Stimulated activated CD8-positive, alpha-beta memory T cell treated with anti-CD3 and anti-CD28 coated beads, Interleukin-15, amount 100 ng/mL, for 1 hour (primary cell): Measurements from ENCODE around the gene FGF8.

Source experiments
- DNase-seq: peaks from one replicate; pipeline ENCODE4 v3.0.0-alpha.2; 2020; ENCODE audit warnings: low read depth

Gene FGF8

DNA sequence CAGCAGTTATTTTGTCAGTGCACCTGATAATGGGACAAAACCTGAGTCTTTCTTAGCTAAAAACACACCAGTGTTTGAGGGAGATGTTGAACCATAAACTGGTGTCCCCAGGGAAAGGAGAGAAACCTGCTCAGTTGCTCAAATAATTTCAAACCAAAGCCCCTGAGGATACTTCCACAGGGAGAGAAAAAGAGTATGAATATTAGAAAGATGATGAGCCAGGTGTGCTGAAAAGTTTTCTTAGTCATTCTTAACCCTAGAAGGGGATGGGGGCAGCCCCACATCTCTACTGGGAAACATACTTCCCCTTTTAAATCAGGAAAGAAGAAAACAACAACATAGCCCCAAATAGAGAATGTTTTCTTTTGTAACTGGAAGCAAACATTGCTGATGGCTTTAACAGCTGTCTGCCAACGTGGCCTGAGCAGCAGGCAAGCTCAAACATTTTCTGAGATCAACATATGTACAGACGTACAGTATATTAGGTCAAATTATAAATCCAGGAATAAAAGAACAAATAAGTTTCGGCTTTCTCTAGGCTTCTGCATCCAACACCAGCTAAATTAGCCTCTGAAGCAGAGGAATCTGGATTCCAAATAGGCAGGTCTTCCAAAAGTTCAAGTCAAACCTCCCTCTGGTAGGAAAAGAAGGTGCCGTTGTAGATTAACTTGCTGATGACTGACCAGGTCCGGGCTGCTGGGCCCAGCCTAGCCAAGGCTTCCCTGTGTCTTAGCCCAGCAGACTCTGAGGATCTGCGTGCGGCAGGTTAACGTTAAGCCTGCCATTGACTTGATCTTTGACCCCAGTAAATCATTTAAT, 50.4 kb downstream of the FGF8 start:
- no peak for DNase-seq

DNA sequence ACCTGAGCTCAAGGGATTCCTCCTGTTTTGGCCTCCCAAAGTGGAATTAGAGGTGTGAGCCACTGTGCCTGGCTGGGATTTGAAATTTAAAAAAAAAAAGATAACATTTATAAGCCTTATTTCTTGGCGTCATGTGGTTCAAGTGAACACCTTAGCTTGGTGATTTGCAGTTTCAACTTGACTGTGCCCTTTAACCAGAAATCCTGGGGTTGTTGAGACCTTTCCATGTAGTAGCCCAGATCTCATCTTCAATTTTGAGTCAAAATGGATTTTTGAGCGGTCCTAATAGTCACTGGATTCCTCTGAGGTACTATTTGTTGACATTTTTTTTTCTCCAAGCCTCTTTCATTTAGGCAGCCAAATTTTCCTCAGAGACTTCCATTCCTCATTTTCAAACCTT, 51.5 kb downstream of the FGF8 start:
- no peak for DNase-seq

DNA sequence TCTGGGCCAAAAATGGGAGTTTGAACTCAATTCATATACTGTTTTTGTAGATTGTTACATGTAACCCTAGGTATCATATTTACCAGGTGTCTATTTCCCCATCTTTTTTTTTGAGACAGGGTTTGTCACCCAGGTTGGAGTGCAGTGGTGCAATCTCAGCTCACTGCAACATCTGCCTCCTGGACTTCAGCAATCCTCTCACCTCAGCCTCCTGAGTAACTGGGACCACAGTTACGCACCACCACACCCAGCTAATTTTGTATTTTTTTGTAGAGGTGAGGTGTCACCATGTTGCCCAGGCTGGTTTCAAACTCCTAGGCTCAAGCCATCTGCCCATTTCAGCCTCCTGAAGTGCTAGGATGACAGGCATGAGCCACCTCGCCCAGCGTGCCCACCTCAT, 52.7 kb downstream of the FGF8 start:
- DNase-seq: no peak

DNA sequence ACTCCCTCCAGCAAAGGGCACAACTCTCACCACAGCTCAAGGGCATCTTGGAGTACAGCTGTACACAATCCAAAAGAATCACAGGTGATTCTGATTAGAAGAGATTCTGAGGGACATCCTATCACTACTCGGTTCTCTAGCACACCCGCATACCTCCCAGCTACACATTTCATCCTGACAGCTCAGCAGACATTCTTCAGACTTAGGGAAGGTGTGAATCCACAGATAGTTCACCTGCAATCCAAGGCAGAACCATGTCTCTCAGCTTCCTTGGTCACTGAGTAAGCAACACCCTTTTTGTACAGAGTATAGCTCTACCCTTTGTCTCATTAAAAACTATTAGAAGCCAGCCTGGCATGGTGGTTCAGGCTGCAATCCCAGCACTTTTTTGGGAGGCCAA, 54.1 kb downstream of the FGF8 start:
- DNase-seq: no peak

DNA sequence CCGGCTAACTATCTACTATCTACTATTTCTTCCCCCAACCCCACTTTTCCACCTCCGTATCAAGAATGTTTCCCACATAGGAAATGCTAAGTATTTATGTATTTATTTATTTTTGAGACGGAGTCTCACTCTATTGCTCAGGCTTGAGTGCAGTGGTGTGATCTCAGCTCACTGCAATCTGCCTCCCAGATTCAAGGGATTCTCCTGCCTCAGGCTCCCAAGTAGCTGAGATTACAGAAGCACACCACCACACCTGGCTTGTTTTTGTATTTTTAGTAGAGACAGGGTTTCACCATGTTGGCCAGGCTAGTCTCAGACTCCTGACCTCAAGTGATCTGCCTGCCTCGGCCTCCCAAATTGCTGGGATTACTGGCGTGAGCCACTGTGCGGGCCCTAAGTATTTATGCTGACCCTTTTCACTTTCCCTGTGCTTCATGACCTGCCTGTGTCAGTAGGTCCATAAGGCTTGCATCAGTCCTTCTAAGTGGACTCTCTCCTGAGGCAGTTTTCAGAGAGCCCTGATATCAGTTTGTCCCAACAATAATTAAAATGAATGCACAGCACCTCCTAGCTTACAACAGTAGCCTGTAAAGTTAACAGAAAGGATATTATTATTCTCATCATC, 55.2 kb downstream of the FGF8 start:
- DNase-seq: no peak
